Measurements from ENCODE around the gene WNT16.
"Not testable (repeated sequence)": the region's sequence is repeated elsewhere in the genome, so short reads cannot be mapped to it uniquely, and the experiment has no call there.

Gene WNT16

DNA sequence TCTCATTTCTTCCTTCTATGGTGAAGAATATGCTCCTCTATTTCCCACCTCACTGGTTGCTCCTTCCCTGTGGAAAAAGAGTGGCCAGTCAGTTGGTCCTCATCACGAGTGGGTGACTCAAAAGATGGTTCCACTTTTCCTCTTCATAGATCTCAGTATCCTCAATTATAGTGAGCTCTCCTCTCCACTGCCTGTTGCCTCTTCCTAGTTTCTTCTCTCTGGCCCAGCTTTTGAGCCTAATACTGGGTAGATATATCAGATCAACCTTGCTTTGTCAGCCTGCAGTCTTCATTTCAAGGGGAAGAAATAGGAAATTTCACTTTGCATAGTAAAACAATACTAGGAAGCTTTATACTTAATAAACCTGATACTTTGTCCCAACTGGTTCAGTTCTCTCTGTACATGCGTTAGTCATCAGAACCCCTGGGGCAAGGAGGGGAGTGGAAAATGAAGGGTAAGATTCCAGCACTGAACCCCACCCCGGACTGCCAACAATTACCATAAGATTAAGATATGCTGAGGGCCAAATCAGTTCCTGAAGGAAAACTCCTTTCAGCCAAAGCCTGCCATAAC, 15.5 kb upstream of the WNT16 start:
- Histone ChIP-seq H3K9ac (ENCODE audit: insufficient read length, low read depth) (no peak overlapping the region), H3K27me3 (ENCODE audit: insufficient read depth, insufficient read length) (no peaks in the 10 kb centered on the region), H3K4me3 (ENCODE audit: insufficient read length, low read depth) (no peak overlapping the region), H3K4me1 (ENCODE audit: insufficient read depth, insufficient read length) (no peaks in the 10 kb centered on the region), H3K36me3 (ENCODE audit: insufficient read depth, insufficient read length, low read length) (no peaks in the 10 kb centered on the region), H3K9me3 (ENCODE audit: insufficient read depth, low read length) (no peaks in the 10 kb centered on the region)
- no peak for TF ChIP-seq SUZ12 (IDR thresholded peaks at IDR 0.05; ENCODE audit: extremely low read depth, insufficient read depth, insufficient read length)
- no peak for TF ChIP-seq ZNF274 (IDR thresholded peaks at IDR 0.05; ENCODE audit: low read depth, low read length)
- TF ChIP-seq YY1 (IDR thresholded peaks at IDR 0.05; ENCODE audit: insufficient read depth, insufficient read length), result no peak
- no peak for DNase-seq (ENCODE audit: low read depth, low spot score)

DNA sequence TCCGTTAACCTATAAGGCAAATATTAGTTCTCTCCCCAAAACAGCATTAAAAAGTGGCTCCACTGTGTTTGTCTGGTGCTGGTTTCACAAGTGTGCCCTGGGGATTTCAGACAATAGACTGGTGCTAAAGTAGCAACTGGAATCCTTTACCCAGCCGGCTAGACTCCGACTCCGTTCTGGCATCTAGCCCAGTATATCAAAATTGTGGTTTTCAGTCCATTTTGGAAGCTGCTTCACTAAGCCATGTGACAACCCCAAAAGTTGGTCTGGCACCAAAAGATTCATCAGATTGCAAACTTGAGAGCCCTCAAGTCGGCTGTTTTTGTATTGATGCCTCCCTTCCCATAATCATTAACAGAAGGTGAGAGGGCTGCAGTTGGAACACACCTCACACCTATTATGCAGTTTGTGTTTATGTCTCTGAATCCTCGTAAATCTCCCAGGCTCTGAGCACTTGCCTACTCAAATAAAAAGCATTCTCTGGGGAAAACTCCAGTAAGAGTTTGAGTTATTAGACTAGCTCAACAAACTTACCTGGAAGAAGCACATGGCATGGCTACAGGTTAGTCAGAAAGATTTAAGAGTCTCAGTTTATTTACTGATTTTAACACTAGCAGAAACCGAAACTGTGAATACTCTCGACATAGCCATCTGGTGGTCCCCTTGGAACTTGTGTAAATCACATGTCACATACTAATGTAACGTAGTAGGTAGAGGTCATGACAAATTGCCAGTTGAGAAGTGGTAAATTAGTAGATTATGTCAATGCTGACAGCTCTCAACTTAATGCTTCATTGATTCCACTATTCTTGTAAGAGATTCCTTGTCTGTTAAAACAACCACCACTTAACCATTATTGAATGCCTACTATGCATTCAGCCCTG, 14.8 kb upstream of the WNT16 start:
- Histone ChIP-seq H3K9ac (ENCODE audit: insufficient read length, low read depth) (no peak overlapping the region), H3K9me3 (ENCODE audit: insufficient read depth, low read length) (no peaks in the 10 kb centered on the region), H3K4me1 (ENCODE audit: insufficient read depth, insufficient read length) (no peaks in the 10 kb centered on the region), H3K27me3 (ENCODE audit: insufficient read depth, insufficient read length) (no peaks in the 10 kb centered on the region), H3K4me3 (ENCODE audit: insufficient read length, low read depth) (no peak overlapping the region), H3K36me3 (ENCODE audit: insufficient read depth, insufficient read length, low read length) (no peaks in the 10 kb centered on the region)
- no peak for DNase-seq (ENCODE audit: low read depth, low spot score)
- no peak for TF ChIP-seq SUZ12 (IDR thresholded peaks at IDR 0.05; ENCODE audit: extremely low read depth, insufficient read depth, insufficient read length)
- TF ChIP-seq YY1 (IDR thresholded peaks at IDR 0.05; ENCODE audit: insufficient read depth, insufficient read length), result no peak
- no peak for TF ChIP-seq ZNF274 (IDR thresholded peaks at IDR 0.05; ENCODE audit: low read depth, low read length)

DNA sequence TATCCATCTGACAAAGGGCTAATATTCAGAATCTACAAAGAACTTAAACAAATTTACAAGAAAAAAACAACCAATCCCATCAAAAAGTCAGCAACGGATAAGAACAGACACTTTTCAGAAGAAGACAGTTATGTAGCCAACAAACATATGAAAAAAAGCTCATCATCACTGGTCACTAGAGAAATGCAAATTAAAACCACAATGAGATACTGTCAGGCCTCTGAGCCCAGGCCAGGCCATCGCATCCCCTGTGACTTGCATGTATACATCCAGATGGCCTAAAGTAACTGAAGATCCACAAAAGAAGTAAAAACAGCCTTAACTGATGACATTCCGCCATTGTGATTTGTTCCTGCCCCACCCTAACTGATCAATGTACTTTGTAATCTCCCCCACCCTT, 13.6 kb upstream of the WNT16 start:
- not testable (repeated sequence) for H3K4me1 ChIP-seq (ENCODE audit: insufficient read depth, insufficient read length); H3K4me3 ChIP-seq (ENCODE audit: insufficient read length, low read depth); H3K9me3 ChIP-seq (ENCODE audit: insufficient read depth, low read length); H3K27me3 ChIP-seq (ENCODE audit: insufficient read depth, insufficient read length); DNase-seq (ENCODE audit: low read depth, low spot score); H3K36me3 ChIP-seq (ENCODE audit: insufficient read depth, insufficient read length, low read length); H3K9ac ChIP-seq (ENCODE audit: insufficient read length, low read depth)

DNA sequence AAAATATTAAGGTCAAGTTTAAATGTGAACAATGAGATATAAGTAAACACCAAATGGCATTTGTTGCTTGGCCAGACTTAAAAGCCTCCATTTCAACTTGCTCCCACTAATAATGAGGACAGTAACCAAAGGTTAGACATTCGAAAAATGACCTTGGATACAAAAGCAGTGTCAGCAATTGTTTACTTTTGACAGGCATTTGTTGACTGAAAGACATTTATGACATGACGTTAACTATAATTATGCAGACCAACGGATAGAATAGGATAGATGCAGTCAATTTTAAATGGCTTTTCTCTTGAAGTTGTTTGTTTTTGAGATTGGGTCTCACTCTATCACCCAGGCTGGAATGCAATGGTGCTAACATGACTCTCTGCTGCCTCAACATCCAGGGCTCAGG, 6.3 kb upstream of the WNT16 start:
- no peaks in the 10 kb centered on the region for H3K9me3 ChIP-seq (ENCODE audit: insufficient read depth, low read length)
- H3K36me3 ChIP-seq (ENCODE audit: insufficient read depth, insufficient read length, low read length), result no peaks in the 10 kb centered on the region
- H3K27me3 ChIP-seq (ENCODE audit: insufficient read depth, insufficient read length), result no peaks in the 10 kb centered on the region
- DNase-seq (ENCODE audit: low read depth, low spot score), result no peak
- no peak overlapping the region for H3K4me3 ChIP-seq (ENCODE audit: insufficient read length, low read depth)
- TF ChIP-seq YY1 (IDR thresholded peaks at IDR 0.05; ENCODE audit: insufficient read depth, insufficient read length), result no peak
- no peak for TF ChIP-seq ZNF274 (IDR thresholded peaks at IDR 0.05; ENCODE audit: low read depth, low read length)
- no peak for TF ChIP-seq SUZ12 (IDR thresholded peaks at IDR 0.05; ENCODE audit: extremely low read depth, insufficient read depth, insufficient read length)
- H3K9ac ChIP-seq (ENCODE audit: insufficient read length, low read depth), result no peak overlapping the region
- no peaks in the 10 kb centered on the region for H3K4me1 ChIP-seq (ENCODE audit: insufficient read depth, insufficient read length)

DNA sequence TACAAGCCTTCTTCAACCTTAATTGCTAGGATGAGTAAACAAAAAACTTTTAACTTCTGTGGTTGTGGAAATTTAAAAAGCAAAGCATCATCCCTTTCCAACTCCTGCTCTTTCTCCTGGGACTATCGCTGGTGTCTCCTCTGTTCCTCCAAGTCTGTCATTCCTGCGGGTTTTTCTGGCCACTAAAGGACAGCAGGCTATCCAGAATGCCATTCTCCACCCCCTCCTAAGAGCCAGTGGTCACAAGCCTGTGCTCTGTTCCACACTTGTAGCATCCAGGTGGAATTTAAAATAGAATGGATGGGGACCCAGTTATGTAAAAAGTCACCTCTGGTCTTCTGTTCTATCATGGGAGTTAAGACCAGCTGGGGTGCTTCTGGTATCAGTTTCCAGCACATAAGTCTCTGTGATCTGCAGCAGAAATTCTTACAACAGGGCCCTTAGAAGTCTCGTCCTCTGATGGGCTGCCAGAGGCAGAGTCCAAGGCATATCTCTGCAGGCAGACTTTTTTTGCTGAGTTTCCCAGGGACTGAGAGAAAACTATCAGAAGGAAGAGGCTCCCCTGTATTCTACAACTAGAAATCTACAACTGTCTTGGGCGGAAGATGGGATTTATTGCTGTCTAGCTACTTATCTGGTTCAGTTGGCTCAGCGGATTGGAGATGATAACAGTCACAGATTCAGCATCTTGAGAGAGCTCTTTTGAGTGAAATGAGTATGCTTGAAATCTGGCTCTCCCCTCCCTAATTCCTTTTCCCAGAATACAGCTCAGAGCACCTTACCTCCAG, 5.1 kb upstream of the WNT16 start:
- H3K9me3 ChIP-seq (ENCODE audit: insufficient read depth, low read length), result no peaks in the 10 kb centered on the region
- H3K9ac ChIP-seq (ENCODE audit: insufficient read length, low read depth), result no peak overlapping the region
- peaks cover 8% of the 10 kb centered on the region for H3K27me3 ChIP-seq (ENCODE audit: insufficient read depth, insufficient read length)
- DNase-seq (ENCODE audit: low read depth, low spot score), result no peak
- no peak overlapping the region for H3K4me3 ChIP-seq (ENCODE audit: insufficient read length, low read depth)
- TF ChIP-seq ZNF274 (IDR thresholded peaks at IDR 0.05; ENCODE audit: low read depth, low read length), result no peak
- TF ChIP-seq YY1 (IDR thresholded peaks at IDR 0.05; ENCODE audit: insufficient read depth, insufficient read length), result no peak
- no peak for TF ChIP-seq SUZ12 (IDR thresholded peaks at IDR 0.05; ENCODE audit: extremely low read depth, insufficient read depth, insufficient read length)
- H3K36me3 ChIP-seq (ENCODE audit: insufficient read depth, insufficient read length, low read length), result no peaks in the 10 kb centered on the region
- H3K4me1 ChIP-seq (ENCODE audit: insufficient read depth, insufficient read length), result no peaks in the 10 kb centered on the region

DNA sequence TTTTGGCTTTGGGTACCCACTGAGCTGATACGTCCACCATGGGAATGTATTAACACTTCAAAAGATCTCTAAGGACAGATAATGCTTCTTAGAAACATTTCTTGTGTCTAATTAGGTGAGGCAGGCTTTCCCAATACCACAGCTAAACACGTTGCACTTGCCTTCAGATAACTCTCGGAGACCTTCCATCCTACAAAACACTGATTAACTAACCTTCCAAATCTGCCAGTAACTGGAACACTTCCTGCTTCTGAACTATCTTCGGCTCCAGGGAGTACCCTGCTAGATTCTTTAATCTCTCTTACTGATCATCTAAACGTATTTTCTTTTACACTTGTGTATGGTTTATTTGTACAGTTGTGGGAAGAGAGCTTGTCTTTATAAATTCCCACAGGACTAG, 1.1 kb upstream of the WNT16 start:
- Histone ChIP-seq H3K4me3 (ENCODE audit: insufficient read length, low read depth) (no peak overlapping the region), H3K4me1 (ENCODE audit: insufficient read depth, insufficient read length) (no peaks in the 10 kb centered on the region), H3K27me3 (ENCODE audit: insufficient read depth, insufficient read length) (peaks cover 39% of the 10 kb centered on the region), H3K36me3 (ENCODE audit: insufficient read depth, insufficient read length, low read length) (no peaks in the 10 kb centered on the region), H3K9me3 (ENCODE audit: insufficient read depth, low read length) (no peaks in the 10 kb centered on the region), H3K9ac (ENCODE audit: insufficient read length, low read depth) (no peak overlapping the region)
- no peak for TF ChIP-seq ZNF274 (IDR thresholded peaks at IDR 0.05; ENCODE audit: low read depth, low read length)
- TF ChIP-seq YY1 (IDR thresholded peaks at IDR 0.05; ENCODE audit: insufficient read depth, insufficient read length), result no peak
- TF ChIP-seq SUZ12 (IDR thresholded peaks at IDR 0.05; ENCODE audit: extremely low read depth, insufficient read depth, insufficient read length), result no peak
- no peak for DNase-seq (ENCODE audit: low read depth, low spot score)

All from NT2/D1 (cell line).